Heart left ventricle (tissue), 13 donors: ENCODE measurements around the gene MTFP1.

Experiments used
- CTCF ChIP-seq, 12 donors: fragments of 200-600 bp; sonication (generic) in 4 of 12; IDR thresholded peaks; one replicate each; pipeline versions ENCODE4 v1.5.0 to v1.8.0; 2018 to 2022; ENCODE audit warnings: antibody characterized with exemption in 12 of 12, mild to moderate bottlenecking in 5 of 12
- POLR2A ChIP-seq, 2 donors: fragments of 450-650 bp; IDR thresholded peaks; one replicate each; pipeline ENCODE4 v1.6.1; 2017; ENCODE audit warnings: antibody characterized with exemption in 2 of 2, mild to moderate bottlenecking in 2 of 2, moderate library complexity in 2 of 2
- donor health status: ischemic (EF 13 %, LVEDD 7.1; RV severe dilation, severe dysfunction).
- donor health status: DM: no; HTN: yes; CAD: no.
- donor health status: DM: no; HTN: no; CAD: no.
- donor health status: ischemic (EF 25% LVEDD 6.9; RV normal size, moderate dysfunction).
- donor health status: ischemic (EF 25% LVEDD 5.7; RV mildly dilated, moderate dysfunction).
- donor health status: ischemic (EF 35%, LVEDD 5.7; RV mildly dilated, moderate dysfunction).
- donor health status: nonischemic (EF 11% LVEDD 7.7; RV severe dilation, severe dysfunction).
- donor health status: DM: yes; HTN: yes; CAD: no.
- donor health status: PGD.
- donor health status: ischemic (EF 29% LVEDD 5.4; RV normal size, mild dysfunction).
- donor health status: nonischemic (EF 23%, LVEDD 6.1; RV moderate dilation, normal function).

- TF ChIP-seq POLR2A (IDR thresholded peaks at IDR 0.05), result no peak
- no peak for TF ChIP-seq CTCF (IDR thresholded peaks at IDR 0.05)
These were observed 297 bp upstream of the MTFP1 start for GRCh38 chr22:30425327-30425615.
